ENCODE measurements around the gene GSTM3.

DNA sequence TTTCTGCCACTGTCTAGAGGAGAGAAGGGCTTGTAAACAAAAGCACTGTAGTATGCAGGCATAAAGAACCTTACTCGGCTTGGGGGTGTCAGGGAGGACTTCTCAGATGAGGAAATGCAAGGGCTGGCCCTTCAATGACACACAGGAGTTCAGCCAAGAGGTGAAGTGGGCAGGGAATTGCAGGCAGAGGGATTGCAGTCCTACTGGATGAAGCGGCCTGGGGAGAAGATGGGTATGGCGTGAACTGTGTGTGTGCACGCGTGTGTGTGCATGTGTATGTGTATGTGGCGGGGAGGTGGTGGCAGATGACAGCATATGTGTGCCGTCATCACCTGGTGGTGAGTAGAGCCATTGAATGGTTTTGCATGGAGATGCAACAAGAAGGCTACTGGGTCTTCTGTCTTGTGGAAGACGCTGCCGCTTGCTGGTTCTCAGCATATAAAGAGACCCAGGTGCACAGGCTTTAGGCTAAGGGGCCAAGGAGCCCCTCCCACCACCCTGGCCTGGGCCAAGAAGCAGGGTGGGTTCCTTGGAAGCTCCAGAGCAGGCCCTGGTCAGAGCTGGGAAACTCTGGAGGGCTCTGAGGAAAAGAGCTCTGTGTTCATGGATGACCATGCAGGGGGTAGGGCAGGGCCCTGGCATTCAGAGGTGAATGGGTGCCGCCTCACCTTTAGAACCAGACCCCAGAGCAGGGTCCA lies 26.9 kb upstream of the GSTM3 start:
- TF ChIP-seq, protein P1, sequence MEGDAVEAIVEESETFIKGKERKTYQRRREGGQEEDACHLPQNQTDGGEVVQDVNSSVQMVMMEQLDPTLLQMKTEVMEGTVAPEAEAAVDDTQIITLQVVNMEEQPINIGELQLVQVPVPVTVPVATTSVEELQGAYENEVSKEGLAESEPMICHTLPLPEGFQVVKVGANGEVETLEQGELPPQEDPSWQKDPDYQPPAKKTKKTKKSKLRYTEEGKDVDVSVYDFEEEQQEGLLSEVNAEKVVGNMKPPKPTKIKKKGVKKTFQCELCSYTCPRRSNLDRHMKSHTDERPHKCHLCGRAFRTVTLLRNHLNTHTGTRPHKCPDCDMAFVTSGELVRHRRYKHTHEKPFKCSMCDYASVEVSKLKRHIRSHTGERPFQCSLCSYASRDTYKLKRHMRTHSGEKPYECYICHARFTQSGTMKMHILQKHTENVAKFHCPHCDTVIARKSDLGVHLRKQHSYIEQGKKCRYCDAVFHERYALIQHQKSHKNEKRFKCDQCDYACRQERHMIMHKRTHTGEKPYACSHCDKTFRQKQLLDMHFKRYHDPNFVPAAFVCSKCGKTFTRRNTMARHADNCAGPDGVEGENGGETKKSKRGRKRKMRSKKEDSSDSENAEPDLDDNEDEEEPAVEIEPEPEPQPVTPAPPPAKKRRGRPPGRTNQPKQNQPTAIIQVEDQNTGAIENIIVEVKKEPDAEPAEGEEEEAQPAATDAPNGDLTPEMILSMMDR (IDR thresholded peaks at IDR 0.05) = no peak
- no peak for TF ChIP-seq ZFX (IDR thresholded peaks at IDR 0.05; ENCODE audit: borderline replicate concordance)

Data from 22Rv1 (cell line).